H1 (cell line): ENCODE measurements around the gene ARHGAP42. TPM values are rescaled to one million over a fixed set of nuclear protein-coding genes. Genes with fewer than 3 reads are reported as not detected.

ENCODE experiments used
- CTCF ChIA-PET: fragments of 300-600 bp; sonication (Branson Sonifier 250); formaldehyde crosslinking; loops from one replicate; lab custom pipeline; 2021; ENCODE audit not compliant: partially characterized antibody; lab: Charles Lee
- POLR2A ChIA-PET: fragments of 300-600 bp; sonication (Branson Sonifier 250); formaldehyde crosslinking; loops from one replicate; lab custom pipeline; 2021; ENCODE audit warnings: inconsistent platforms; ENCODE audit not compliant: partially characterized antibody; lab: Charles Lee
- DNase-seq, 2 experiments: peaks; one replicate each; pipeline versions ENCODE4 v3.0.0 to v3.0.0-alpha.2; 2010 to 2022; ENCODE audit warnings: low spot score in 2 of 2, low read depth in 1 of 2, mixed read lengths in 1 of 2
- FAIRE-seq: peaks from 2 replicates; lab custom pipeline; 2011; peaks lifted over from hg19 to GRCh38; lab: Jason Lieb, UNC
- H2AFZ ChIP-seq: 2 replicates; pipeline ENCODE4 v1.8.1; 2012; ENCODE audit warnings: low read length, inconsistent platforms
- H2AK5ac ChIP-seq: 2 replicates; pipeline ENCODE4 v1.6.1; 2013; ENCODE audit warnings: low read depth, low read length
- H2BK120ac ChIP-seq: replicated peaks from 2 replicates; pipeline ENCODE3; 2013; ENCODE audit warnings: low read depth, low read length, inconsistent platforms
- H2BK12ac ChIP-seq: 2 replicates; pipeline ENCODE4 v1.6.1; 2013; ENCODE audit warnings: low read depth, low read length
- H2BK15ac ChIP-seq: 2 replicates; pipeline ENCODE4 v1.6.1; 2013; ENCODE audit warnings: low read length
- H2BK20ac ChIP-seq: 2 replicates; pipeline ENCODE4 v1.6.1; 2013; ENCODE audit warnings: low read length
- H2BK5ac ChIP-seq: 2 replicates; pipeline ENCODE4 v1.6.1; 2013; ENCODE audit warnings: low read depth, low read length
- H3K14ac ChIP-seq: 2 replicates; pipeline ENCODE4 v1.6.1; 2013; ENCODE audit warnings: inconsistent platforms; ENCODE audit not compliant: insufficient read length
- H3K18ac ChIP-seq: 2 replicates; pipeline ENCODE4 v1.6.1; 2013; ENCODE audit warnings: low read length; ENCODE audit errors: extremely low read depth
- H3K23ac ChIP-seq: 2 replicates; pipeline ENCODE4 v1.6.1; 2013; ENCODE audit warnings: inconsistent platforms; ENCODE audit not compliant: insufficient read length
- H3K23me2 ChIP-seq: 2 replicates; pipeline ENCODE4 v1.6.1; 2013; ENCODE audit warnings: low read depth, low read length
- H3K27ac ChIP-seq: 2 replicates; pipeline ENCODE4 v1.6.1; 2011; ENCODE audit warnings: low read depth, low read length, inconsistent platforms
- H3K27me3 ChIP-seq, 4 experiments: replicated peaks in 1 of 4; 1 replicate in 1 of 4; 2 replicates in 3 of 4; pipeline versions ENCODE4 v1.6.1 to v1.8.1; 2011 to 2013; ENCODE audit warnings: low read length in 3 of 4, mild to moderate bottlenecking in 3 of 4, inconsistent platforms in 2 of 4, mixed read lengths in 2 of 4, moderate library complexity in 1 of 4; ENCODE audit not compliant: control insufficient read depth in 3 of 4, insufficient read depth in 3 of 4; ENCODE audit errors: extremely low read depth in 1 of 4
- H3K36me3 ChIP-seq, 4 experiments: 2 replicates each; pipeline versions ENCODE4 v1.6.1 to v1.8.1; 2011 to 2013; ENCODE audit warnings: mild to moderate bottlenecking in 4 of 4, low read length in 3 of 4, moderate library complexity in 2 of 4, control low read depth in 1 of 4, inconsistent platforms in 1 of 4; ENCODE audit not compliant: insufficient read depth in 4 of 4, control insufficient read depth in 2 of 4
- H3K4ac ChIP-seq: replicated peaks from 2 replicates; pipeline ENCODE3; 2013; ENCODE audit warnings: low read length, low read depth, mixed read lengths, inconsistent platforms; ENCODE audit not compliant: insufficient read length
- H3K4me1 ChIP-seq, 4 experiments: replicated peaks in 1 of 4; 1 replicate in 1 of 4; 2 replicates in 3 of 4; pipeline versions ENCODE4 v1.6.1 to v1.8.1; 2011 to 2013; ENCODE audit warnings: low read length in 3 of 4, inconsistent platforms in 2 of 4, mixed read lengths in 1 of 4; ENCODE audit not compliant: insufficient read depth in 4 of 4, control insufficient read depth in 3 of 4
- H3K4me2 ChIP-seq, 2 experiments: 2 replicates each; pipeline versions ENCODE4 v1.6.1 to v1.8.1; 2011 to 2013; ENCODE audit warnings: low read depth in 2 of 2, low read length in 2 of 2, control low read depth in 1 of 2, inconsistent platforms in 1 of 2, mild to moderate bottlenecking in 1 of 2; ENCODE audit not compliant: insufficient read depth in 1 of 2
- H3K4me3 ChIP-seq, 4 experiments: fragments of 200-600, 300-600 bp in 1 of 4; sonication (generic), shearing (Covaris generic), sonication (Bioruptor Twin) in 1 of 4; 2 replicates each; pipeline versions ENCODE4 v1.5.1 to v1.8.1; 2011 to 2016; ENCODE audit warnings: low read length in 4 of 4, low read depth in 3 of 4, control low read depth in 2 of 4, inconsistent platforms in 2 of 4, mild to moderate bottlenecking in 2 of 4, mixed read lengths in 1 of 4, moderate library complexity in 1 of 4; ENCODE audit not compliant: insufficient read depth in 2 of 4; ENCODE audit errors: extremely low read depth in 1 of 4
- H3K56ac ChIP-seq: replicated peaks from 2 replicates; pipeline ENCODE3; 2013; ENCODE audit warnings: low read depth, mild to moderate bottlenecking, mixed read lengths, low read length, inconsistent platforms; ENCODE audit not compliant: insufficient read length
- H3K79me1 ChIP-seq: 2 replicates; pipeline ENCODE4 v1.6.1; 2013; ENCODE audit warnings: low read depth, low read length, control low read depth
- H3K79me2 ChIP-seq, 2 experiments: 2 replicates each; pipeline versions ENCODE4 v1.6.1 to v1.8.1; 2012 to 2013; ENCODE audit warnings: low read length in 2 of 2, mild to moderate bottlenecking in 2 of 2, inconsistent platforms in 1 of 2; ENCODE audit not compliant: insufficient read depth in 2 of 2, control insufficient read depth in 1 of 2
- H3K9ac ChIP-seq, 4 experiments: replicated peaks in 1 of 4; 1 replicate in 1 of 4; 2 replicates in 3 of 4; pipeline versions ENCODE4 v1.6.1 to v1.8.1; 2011 to 2013; ENCODE audit warnings: low read depth in 3 of 4, low read length in 3 of 4, control low read depth in 2 of 4, mild to moderate bottlenecking in 2 of 4, moderate library complexity in 2 of 4, inconsistent platforms in 1 of 4; ENCODE audit errors: extremely low read depth in 1 of 4
- H3K9me3 ChIP-seq, 2 experiments: 2 replicates each; pipeline versions ENCODE4 v1.6.1 to v1.8.1; 2012 to 2013; ENCODE audit warnings: mild to moderate bottlenecking in 2 of 2, moderate library complexity in 2 of 2, control low read depth in 1 of 2, inconsistent platforms in 1 of 2, low read depth in 1 of 2, low read length in 1 of 2, mixed read lengths in 1 of 2; ENCODE audit not compliant: insufficient read depth in 2 of 2
- H4K20me1 ChIP-seq, 2 experiments: replicated peaks in 1 of 2; 2 replicates each; pipeline versions ENCODE3 to v1.8.1; 2011 to 2013; ENCODE audit warnings: inconsistent platforms in 2 of 2, low read length in 2 of 2, mild to moderate bottlenecking in 1 of 2; ENCODE audit not compliant: insufficient read depth in 2 of 2, control insufficient read depth in 1 of 2
- H4K5ac ChIP-seq: 2 replicates; pipeline ENCODE4 v1.6.1; 2013; ENCODE audit warnings: low read length, low read depth, mixed read lengths, inconsistent platforms; ENCODE audit not compliant: insufficient read length
- H4K8ac ChIP-seq: 2 replicates; pipeline ENCODE4 v1.8.0; 2013; ENCODE audit warnings: mild to moderate bottlenecking, moderate library complexity, low read length, inconsistent platforms; ENCODE audit not compliant: insufficient read depth; ENCODE audit errors: extremely low read depth
- H4K91ac ChIP-seq: replicated peaks from 2 replicates; pipeline ENCODE3; 2013; ENCODE audit warnings: low read length, mixed read lengths, inconsistent platforms; ENCODE audit not compliant: insufficient read length
- CEBPB ChIP-seq: IDR thresholded peaks from 2 replicates; pipeline ENCODE4 v1.6.1; 2012; ENCODE audit warnings: low read depth, low read length
- GTF2F1 ChIP-seq: IDR thresholded peaks from 2 replicates; pipeline ENCODE4 v1.6.1; 2012; ENCODE audit warnings: low read depth, low read length, improper control_type of control experiment, borderline replicate concordance
- JUN ChIP-seq: IDR thresholded peaks from 2 replicates; pipeline ENCODE4 v1.6.1; 2011; ENCODE audit warnings: low read depth, mild to moderate bottlenecking, improper control_type of control experiment, low read length
- JUND ChIP-seq: IDR thresholded peaks from 2 replicates; pipeline ENCODE4 v1.6.1; 2011; ENCODE audit warnings: mild to moderate bottlenecking, improper control_type of control experiment, low read length
- MAFK ChIP-seq: IDR thresholded peaks from 2 replicates; pipeline ENCODE4 v1.6.1; 2012; ENCODE audit warnings: low read depth, mild to moderate bottlenecking, improper control_type of control experiment, low read length
- RAD21 ChIP-seq, 2 experiments: IDR thresholded peaks in 1 of 2; conservative IDR thresholded peaks in 1 of 2; 2 replicates each; pipeline ENCODE4 v1.6.1; 2011; ENCODE audit warnings: low read depth in 2 of 2, low read length in 2 of 2, improper control_type of control experiment in 1 of 2, inconsistent platforms in 1 of 2, mild to moderate bottlenecking in 1 of 2, moderate library complexity in 1 of 2
- RFX5 ChIP-seq: IDR thresholded peaks from 2 replicates; pipeline ENCODE4 v1.6.1; 2011; ENCODE audit warnings: low read depth, low read length, improper control_type of control experiment, borderline replicate concordance
- RXRA ChIP-seq: IDR thresholded peaks from 2 replicates; pipeline ENCODE4 v1.6.1; 2011; ENCODE audit warnings: low read depth, mild to moderate bottlenecking, low read length, moderate library complexity; ENCODE audit not compliant: insufficient read depth
- SAP30 ChIP-seq: fragments of 300-600 bp; sonication (generic); IDR thresholded peaks from 2 replicates; pipeline ENCODE4 v1.7.1; 2012; ENCODE audit warnings: low read length, moderate library complexity, mild to moderate bottlenecking, inconsistent platforms; ENCODE audit not compliant: insufficient read depth, insufficient replicate concordance
- SIN3A ChIP-seq, 2 experiments: IDR thresholded peaks in 1 of 2; conservative IDR thresholded peaks in 1 of 2; 2 replicates each; pipeline ENCODE4 v1.6.1; 2011 to 2012; ENCODE audit warnings: low read length in 2 of 2, improper control_type of control experiment in 1 of 2, low read depth in 1 of 2, mild to moderate bottlenecking in 1 of 2
- SP2 ChIP-seq: IDR thresholded peaks from 2 replicates; pipeline ENCODE4 v1.6.1; 2012; ENCODE audit warnings: mild to moderate bottlenecking, low read length, inconsistent platforms
- WGBS, 2 experiments: shearing (Covaris generic) in 1 of 2; methylation state at CpG; one replicate each; pipeline versions ENCODE4 v1.1.6 to v1.1.7; 2013 to 2015; ENCODE audit warnings: low lambda C conversion rate in 2 of 2, mixed read lengths in 2 of 2, inconsistent platforms in 1 of 2, low coverage in 1 of 2, missing lambda C conversion rate in 1 of 2; ENCODE audit not compliant: insufficient replicate concordance in 2 of 2, insufficient coverage in 1 of 2, insufficient read length in 1 of 2; ENCODE audit errors: extremely low coverage in 1 of 2, missing lambda C conversion rate in 1 of 2; 5-methylcytosine and 5-hydroxymethylcytosine counted together
- polyA plus RNA-seq, 7 experiments: library from polyadenylated mRNA; depleted of rRNA in 3 of 7; stranded (reverse) in 5 of 7; unstranded in 2 of 7; fragments of >200 nt in 5 of 7; fragments of 200-250 nt in 2 of 7; gene quantifications; 1 replicate in 5 of 7; 2 replicates in 1 of 7; 4 replicates in 1 of 7; pipeline versions ENCODE4 v1.2.1 to v1.2.3, GENCODE V29; 2011 to 2013; ENCODE audit warnings: missing spikeins in 2 of 7, mixed read lengths in 2 of 7
- total RNA-seq: library from RNA; stranded (reverse); fragmentation: NEBNext Ultra II Directional; extraction: Animal tissue kit (Norgen Biotek cat#: 25700); gene quantifications from 2 replicates; pipeline ENCODE4 v1.2.1, GENCODE V29; 2021
- TF ChIP-seq, protein P1 (sequence below): IDR thresholded peaks from 2 replicates; pipeline ENCODE4 v1.6.1; 2011; ENCODE audit warnings: low read depth, mild to moderate bottlenecking, low read length; ENCODE audit not compliant: insufficient read depth
- TF ChIP-seq, protein P2 (sequence below): IDR thresholded peaks from 2 replicates; pipeline ENCODE4 v1.6.1; 2012; ENCODE audit warnings: inconsistent platforms

ARHGAP42 gene
- total and polyA plus RNA-seq, 2 of the 8 experiments (the other 6 are each of a cell fraction or from before 2014, with no cell fraction given) = 22.2 to 33.5 TPM

DNA sequence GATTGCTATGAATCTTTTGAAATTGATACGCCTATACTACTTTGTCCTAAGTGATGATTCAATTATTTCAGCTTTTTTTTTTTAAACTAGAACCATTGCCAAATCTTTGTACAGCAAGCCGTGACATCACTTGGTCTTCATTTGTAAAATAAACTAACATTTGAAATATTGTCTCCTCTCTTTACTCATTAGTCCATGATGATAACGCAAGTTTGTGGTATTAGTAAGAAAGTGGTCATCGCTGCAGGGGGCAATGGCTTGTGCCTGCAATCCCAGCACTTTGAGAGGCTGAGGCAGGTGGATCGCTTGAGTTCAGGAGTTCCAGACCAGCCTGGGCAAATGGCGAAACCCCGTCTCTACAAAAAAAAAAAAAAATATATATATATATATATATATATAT is 12.9 kb upstream of the ARHGAP42 start:
- 91% methylated on average over 7 of the region's 7 CpGs; no CpG with 5 or more reads in 1 of the 2 experiments for WGBS, 2 experiments
- Histone ChIP-seq H2BK120ac (no peak overlapping the region), H3K36me3 (no peaks in the 10 kb centered on the region), H3K4me3 (no peak overlapping the region), H3K14ac (no peak overlapping the region), H3K4ac (no peak overlapping the region), H3K18ac (no peak overlapping the region), H4K91ac (no peak overlapping the region), H3K27ac (no peak overlapping the region), H3K79me1 (no peaks in the 10 kb centered on the region), H3K4me1 (peaks cover 2 to 8% (median 4%) of the 10 kb centered on the region in 4 experiments; a peak in 4 of 7 replicates), H2BK20ac (no peak overlapping the region), H2BK12ac (no peak overlapping the region), H3K9ac (no peak overlapping the region), H4K20me1 (no peaks in the 10 kb centered on the region), H3K4me2 (no peak overlapping the region), H3K79me2 (no peaks in the 10 kb centered on the region), H2AFZ (no peak overlapping the region), H3K27me3 (no peaks in the 10 kb centered on the region), H3K23ac (no peak overlapping the region), H2AK5ac (no peak overlapping the region), H3K9me3 (no peaks in the 10 kb centered on the region), H2BK5ac (no peak overlapping the region), H4K8ac (no peak overlapping the region), H4K5ac (no peak overlapping the region), H2BK15ac (no peak overlapping the region), H3K56ac (no peak overlapping the region), H3K23me2 (no peaks in the 10 kb centered on the region; the same call in 1 of the 2 replicates)
- FAIRE-seq = no peak
- ChIA-PET CTCF (interaction anchor here (0.6 kb wide), 2 partner anchors 8 to 44 kb away, joined by 3 read pairs; no protein-coding TSS in a partner anchor), POLR2A (no interaction called here)
- DNase-seq = no peak
- no peak for TF ChIP-seq RFX5
- TF ChIP-seq RXRA = no peak
- no peak for TF ChIP-seq RAD21 (IDR thresholded peaks at IDR 0.05 in 1 of 2, conservative IDR thresholded peaks at IDR 0.05 in 1 of 2; ENCODE audit: low read depth in 2 of 2, low read length in 2 of 2)
- TF ChIP-seq GTF2F1 = no peak
- TF ChIP-seq SIN3A (conservative IDR thresholded peaks at IDR 0.05 in 1 of 2, IDR thresholded peaks at IDR 0.05 in 1 of 2; ENCODE audit: low read depth in 1 of 2, low read length in 2 of 2) = no peak
- TF ChIP-seq, protein P1, sequence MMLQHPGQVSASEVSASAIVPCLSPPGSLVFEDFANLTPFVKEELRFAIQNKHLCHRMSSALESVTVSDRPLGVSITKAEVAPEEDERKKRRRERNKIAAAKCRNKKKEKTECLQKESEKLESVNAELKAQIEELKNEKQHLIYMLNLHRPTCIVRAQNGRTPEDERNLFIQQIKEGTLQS = no peak
- no peak for TF ChIP-seq CEBPB
- TF ChIP-seq SAP30 = no peak
- TF ChIP-seq SP2 = no peak
- TF ChIP-seq, protein P2, sequence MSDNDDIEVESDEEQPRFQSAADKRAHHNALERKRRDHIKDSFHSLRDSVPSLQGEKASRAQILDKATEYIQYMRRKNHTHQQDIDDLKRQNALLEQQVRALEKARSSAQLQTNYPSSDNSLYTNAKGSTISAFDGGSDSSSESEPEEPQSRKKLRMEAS = no peak
- TF ChIP-seq JUN = no peak
- TF ChIP-seq MAFK = no peak
- no peak for TF ChIP-seq JUND
